BE2C (cell line): ENCODE data around the gene C11orf21.

Experiments
- DNase-seq: peaks from one replicate; pipeline ENCODE4 v3.0.0-alpha.2; 2020
- H3K27me3 ChIP-seq: fragments of 250-450 bp; sonication (Bioruptor Pico); 2 replicates; pipeline ENCODE4 v1.5.1; 2020; ENCODE audit warnings: mild to moderate bottlenecking
- H3K36me3 ChIP-seq: fragments of 250-450 bp; sonication (Bioruptor Pico); 2 replicates; pipeline ENCODE4 v1.5.1; 2020; ENCODE audit warnings: mild to moderate bottlenecking
- H3K4me1 ChIP-seq: fragments of 250-450 bp; sonication (Bioruptor Pico); 2 replicates; pipeline ENCODE4 v1.5.1; 2020
- H3K4me3 ChIP-seq: 2 replicates; pipeline ENCODE4 v1.5.1; 2011; ENCODE audit warnings: low read depth, low read length
- H3K9me3 ChIP-seq: fragments of 250-450 bp; sonication (Bioruptor Pico); 2 replicates; pipeline ENCODE4 v1.5.1; 2020
- CTCF ChIP-seq: IDR thresholded peaks from 2 replicates; pipeline ENCODE4 v1.5.1; 2012; ENCODE audit warnings: mild to moderate bottlenecking, low read depth, low read length

C11orf21 gene

GRCh38 chr11:2295971-2296912 is 5.5 kb downstream of the C11orf21 start:
- no peaks in the 10 kb centered on the region for H3K9me3 ChIP-seq
- TF ChIP-seq CTCF: no peak
- H3K4me3 ChIP-seq: no peak overlapping the region
- DNase-seq: no peak
- no peaks in the 10 kb centered on the region for H3K36me3 ChIP-seq
- H3K27me3 ChIP-seq: no peaks in the 10 kb centered on the region
- no peaks in the 10 kb centered on the region for H3K4me1 ChIP-seq

GRCh38 chr11:2294926-2295290 is 6.8 kb downstream of the C11orf21 start:
- no peak for DNase-seq
- no peaks in the 10 kb centered on the region for H3K27me3 ChIP-seq
- H3K9me3 ChIP-seq: no peaks in the 10 kb centered on the region
- no peak for TF ChIP-seq CTCF
- no peaks in the 10 kb centered on the region for H3K4me1 ChIP-seq
- H3K4me3 ChIP-seq: no peak overlapping the region
- no peaks in the 10 kb centered on the region for H3K36me3 ChIP-seq

GRCh38 chr11:2293984-2294925 is 7.5 kb downstream of the C11orf21 start:
- H3K36me3 ChIP-seq: no peaks in the 10 kb centered on the region
- no peak for DNase-seq

GRCh38 chr11:2293531-2293971 is 8.2 kb downstream of the C11orf21 start:
- no peaks in the 10 kb centered on the region for H3K9me3 ChIP-seq
- H3K4me3 ChIP-seq: no peak overlapping the region
- no peak for DNase-seq
- no peaks in the 10 kb centered on the region for H3K27me3 ChIP-seq
- TF ChIP-seq CTCF: no peak
- no peaks in the 10 kb centered on the region for H3K36me3 ChIP-seq
- no peaks in the 10 kb centered on the region for H3K4me1 ChIP-seq

More at GRCh38 chr11:2293984-2294925, 7.5 kb downstream of the C11orf21 start:
- H3K9me3 ChIP-seq: no peaks in the 10 kb centered on the region
- no peak overlapping the region for H3K4me3 ChIP-seq
- H3K4me1 ChIP-seq: no peaks in the 10 kb centered on the region
- H3K27me3 ChIP-seq: no peaks in the 10 kb centered on the region
- TF ChIP-seq CTCF: no peak

GRCh38 chr11:2290351-2290841 is 11.3 kb downstream of the C11orf21 start:
- Histone ChIP-seq H3K9me3 (no peaks in the 10 kb centered on the region), H3K27me3 (no peaks in the 10 kb centered on the region), H3K4me3 (no peak overlapping the region), H3K4me1 (no peaks in the 10 kb centered on the region; the same call in 1 of the 2 replicates), H3K36me3 (no peaks in the 10 kb centered on the region)
- no peak for TF ChIP-seq CTCF
- no peak for DNase-seq
